ENCODE data around the gene SCD5.

The SCD5 gene

DNA sequence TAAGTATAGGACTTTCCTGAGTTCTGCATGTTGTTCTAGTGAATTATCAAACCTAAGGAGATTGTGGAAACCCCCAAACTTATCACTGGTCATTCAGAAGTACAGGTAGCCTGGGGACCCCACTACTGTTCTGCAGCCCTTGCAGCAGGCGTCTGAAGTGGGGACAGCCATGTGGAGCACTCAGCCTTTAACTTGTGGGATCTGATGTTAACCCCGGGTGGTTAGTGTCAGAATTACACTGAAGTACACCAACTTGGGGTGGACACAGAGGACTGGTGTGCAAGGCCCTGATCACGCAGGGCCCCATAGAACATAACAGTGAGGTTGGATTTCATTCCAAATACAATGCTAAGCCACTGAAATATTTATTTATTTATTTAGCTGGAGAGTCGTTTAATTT is 103.7 kb downstream of the SCD5 start:
- H3K27me3 Mint-ChIP-seq (ENCODE audit: low read depth): peaks cover 11% of the 10 kb centered on the region
- no peak overlapping the region for H3K4me3 Mint-ChIP-seq
- H3K4me1 Mint-ChIP-seq: no peaks in the 10 kb centered on the region
- no peaks in the 10 kb centered on the region for H3K9me3 Mint-ChIP-seq
- H3K27ac Mint-ChIP-seq: no peak overlapping the region
- H3K36me3 Mint-ChIP-seq (ENCODE audit: low read depth): peaks cover 3% of the 10 kb centered on the region
- TF ChIP-seq, protein P1, sequence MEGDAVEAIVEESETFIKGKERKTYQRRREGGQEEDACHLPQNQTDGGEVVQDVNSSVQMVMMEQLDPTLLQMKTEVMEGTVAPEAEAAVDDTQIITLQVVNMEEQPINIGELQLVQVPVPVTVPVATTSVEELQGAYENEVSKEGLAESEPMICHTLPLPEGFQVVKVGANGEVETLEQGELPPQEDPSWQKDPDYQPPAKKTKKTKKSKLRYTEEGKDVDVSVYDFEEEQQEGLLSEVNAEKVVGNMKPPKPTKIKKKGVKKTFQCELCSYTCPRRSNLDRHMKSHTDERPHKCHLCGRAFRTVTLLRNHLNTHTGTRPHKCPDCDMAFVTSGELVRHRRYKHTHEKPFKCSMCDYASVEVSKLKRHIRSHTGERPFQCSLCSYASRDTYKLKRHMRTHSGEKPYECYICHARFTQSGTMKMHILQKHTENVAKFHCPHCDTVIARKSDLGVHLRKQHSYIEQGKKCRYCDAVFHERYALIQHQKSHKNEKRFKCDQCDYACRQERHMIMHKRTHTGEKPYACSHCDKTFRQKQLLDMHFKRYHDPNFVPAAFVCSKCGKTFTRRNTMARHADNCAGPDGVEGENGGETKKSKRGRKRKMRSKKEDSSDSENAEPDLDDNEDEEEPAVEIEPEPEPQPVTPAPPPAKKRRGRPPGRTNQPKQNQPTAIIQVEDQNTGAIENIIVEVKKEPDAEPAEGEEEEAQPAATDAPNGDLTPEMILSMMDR (IDR thresholded peaks at IDR 0.05; ENCODE audit: unreplicated experiment in 3 of 3): no peak

DNA sequence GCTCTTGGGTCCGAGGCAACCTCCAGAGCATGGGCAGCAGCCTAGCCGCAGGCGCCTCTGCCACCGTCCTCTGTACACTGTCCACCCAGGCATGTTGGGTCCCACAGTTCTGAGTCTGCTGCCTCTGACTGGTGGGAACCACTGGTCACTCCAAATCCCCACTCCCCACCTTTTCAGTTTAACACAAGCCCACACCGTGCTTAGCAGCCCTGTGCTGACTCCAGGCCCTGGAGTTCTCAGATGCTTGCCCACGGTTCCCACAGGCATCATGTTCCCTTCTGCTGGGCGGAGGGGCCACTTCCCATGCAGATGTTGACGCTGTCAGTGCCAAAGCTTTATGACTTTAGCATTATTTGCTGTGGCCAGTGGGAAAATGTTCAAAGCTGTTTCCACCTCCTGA is 104.5 kb downstream of the SCD5 start:
- H3K27me3 Mint-ChIP-seq (ENCODE audit: low read depth): peaks cover 11% of the 10 kb centered on the region
- TF ChIP-seq, protein P1 (IDR thresholded peaks at IDR 0.05; ENCODE audit: unreplicated experiment in 3 of 3): no peak
- no peak overlapping the region for H3K27ac Mint-ChIP-seq
- H3K4me1 Mint-ChIP-seq: no peaks in the 10 kb centered on the region
- H3K4me3 Mint-ChIP-seq: no peak overlapping the region
- H3K36me3 Mint-ChIP-seq (ENCODE audit: low read depth): peaks cover 3% of the 10 kb centered on the region
- H3K9me3 Mint-ChIP-seq: no peaks in the 10 kb centered on the region

DNA sequence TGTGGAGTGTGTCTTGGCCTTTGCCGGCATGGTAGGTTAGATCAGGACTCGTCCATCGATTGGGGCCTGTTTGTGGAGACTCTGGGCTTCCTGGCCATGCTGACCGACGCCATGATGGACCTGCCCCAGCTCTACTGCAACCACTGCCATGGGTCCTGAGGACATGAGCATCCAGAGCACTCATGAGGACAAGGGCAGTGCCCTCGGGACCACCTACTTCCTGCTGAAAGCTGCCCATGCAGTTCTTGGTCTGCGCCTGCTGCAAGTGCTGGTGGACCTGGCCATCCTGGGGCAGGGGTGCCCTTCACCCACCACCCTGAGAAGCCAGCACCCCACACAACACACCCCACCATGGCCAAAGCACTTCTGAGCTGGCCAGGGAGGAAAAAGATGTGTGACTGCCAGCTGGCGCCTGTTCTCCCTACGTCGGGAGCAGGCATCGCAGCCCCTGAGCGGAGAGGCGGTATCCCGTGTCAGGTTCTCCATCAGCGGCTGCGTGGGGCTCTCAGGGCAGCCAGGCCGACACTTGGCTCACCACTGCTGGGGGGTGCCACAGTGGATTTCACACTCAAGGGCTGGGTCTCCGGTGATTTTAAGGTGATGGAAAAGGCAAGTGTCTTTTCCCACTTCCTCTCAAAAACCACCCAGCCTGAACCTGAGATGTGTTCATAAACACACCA is 106.4 kb downstream of the SCD5 start:
- Mint-ChIP-seq H3K9me3 (no peaks in the 10 kb centered on the region), H3K27me3 (ENCODE audit: low read depth) (peaks cover 11% of the 10 kb centered on the region)

DNA sequence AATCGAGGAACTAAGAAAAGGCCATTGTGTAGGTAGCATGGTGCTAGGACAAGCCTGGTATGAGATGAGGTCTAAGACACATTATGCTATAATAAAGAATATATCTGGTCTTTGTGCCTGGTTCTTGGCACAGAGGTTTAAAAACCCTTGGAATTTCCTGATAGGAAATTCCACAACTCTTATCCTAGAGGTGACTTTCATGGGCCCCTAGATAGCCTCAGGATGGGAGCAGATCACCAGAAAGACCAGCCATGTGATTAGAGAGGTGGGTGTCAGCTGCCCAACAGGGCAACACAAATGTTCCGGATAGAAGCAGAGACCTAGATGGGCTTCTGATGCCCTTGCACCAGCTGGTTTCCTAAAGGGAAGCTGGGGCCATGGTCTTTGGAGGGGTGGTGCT is 107.2 kb downstream of the SCD5 start:
- Mint-ChIP-seq H3K4me3 (no peak overlapping the region), H3K9me3 (no peaks in the 10 kb centered on the region), H3K27me3 (ENCODE audit: low read depth) (peaks cover 11% of the 10 kb centered on the region), H3K36me3 (ENCODE audit: low read depth) (no peaks in the 10 kb centered on the region), H3K27ac (no peak overlapping the region), H3K4me1 (no peaks in the 10 kb centered on the region)
- TF ChIP-seq, protein P1 (IDR thresholded peaks at IDR 0.05; ENCODE audit: unreplicated experiment in 3 of 3): no peak

More for the DNA sequence above, 106.4 kb downstream of the SCD5 start:
- no peaks in the 10 kb centered on the region for H3K36me3 Mint-ChIP-seq (ENCODE audit: low read depth)
- H3K27ac Mint-ChIP-seq: no peak overlapping the region
- H3K4me1 Mint-ChIP-seq: no peaks in the 10 kb centered on the region
- no peak overlapping the region for H3K4me3 Mint-ChIP-seq
- TF ChIP-seq, protein P1 (IDR thresholded peaks at IDR 0.05; ENCODE audit: unreplicated experiment in 3 of 3): no peak

DNA sequence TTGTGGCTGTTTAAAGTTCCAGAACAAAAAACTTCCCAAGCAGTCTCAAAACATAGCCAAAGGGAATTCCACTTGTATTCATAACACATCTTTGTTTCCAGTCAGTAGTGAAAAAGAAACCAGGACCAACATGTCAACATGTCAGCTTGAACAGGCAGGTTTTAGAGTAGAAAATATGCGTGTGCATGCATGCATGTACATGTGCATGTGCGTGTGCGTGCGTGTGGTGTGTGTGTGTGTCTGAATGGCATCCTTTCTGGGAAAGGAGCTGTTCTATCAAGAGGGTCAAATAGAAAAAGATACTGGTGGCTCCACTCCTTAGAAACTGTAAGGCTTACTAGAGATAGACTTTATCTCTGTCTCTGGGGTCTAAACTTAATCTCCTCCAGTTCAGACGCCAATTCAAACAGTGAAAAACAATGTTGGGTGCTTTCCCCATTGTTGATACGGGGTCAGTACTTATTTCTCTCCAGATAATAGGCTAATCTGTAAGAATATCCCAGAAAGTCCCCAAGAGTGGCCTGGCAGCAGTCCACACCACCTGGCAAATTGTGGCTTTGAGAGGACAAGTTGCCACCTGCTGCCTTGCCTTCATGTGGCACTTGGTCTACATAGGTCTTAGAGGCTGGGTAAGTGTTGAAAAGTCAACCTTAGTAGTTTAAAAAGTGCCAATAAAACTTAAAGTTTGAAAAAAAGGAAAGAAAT is 110.4 kb downstream of the SCD5 start:
- Mint-ChIP-seq H3K27me3 (ENCODE audit: low read depth) (peaks cover 6% of the 10 kb centered on the region), H3K9me3 (no peaks in the 10 kb centered on the region), H3K4me1 (no peaks in the 10 kb centered on the region), H3K4me3 (no peak overlapping the region), H3K27ac (no peak overlapping the region), H3K36me3 (ENCODE audit: low read depth) (no peaks in the 10 kb centered on the region)
- TF ChIP-seq, protein P1 (IDR thresholded peaks at IDR 0.05; ENCODE audit: unreplicated experiment in 3 of 3): no peak

DNA sequence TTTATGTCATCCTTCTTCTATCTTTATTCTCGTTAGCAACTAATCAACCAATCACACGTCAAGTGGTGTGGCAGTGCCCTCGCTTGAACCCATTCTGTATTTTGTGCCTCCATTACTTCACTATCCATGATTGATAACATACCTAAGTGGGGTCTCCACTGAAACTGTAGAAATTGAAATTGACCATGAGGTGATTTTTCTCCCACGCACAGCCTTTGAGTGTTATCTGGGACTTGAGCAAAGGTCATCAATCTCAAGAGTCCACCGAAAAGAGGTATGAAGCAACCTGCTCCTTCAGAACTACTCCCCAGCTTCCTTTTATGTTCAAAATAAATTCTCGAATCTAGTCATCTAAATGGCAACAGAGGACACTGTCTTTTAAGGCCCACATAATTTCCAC is 111.1 kb downstream of the SCD5 start:
- Mint-ChIP-seq H3K27ac (no peak overlapping the region), H3K9me3 (no peaks in the 10 kb centered on the region), H3K27me3 (ENCODE audit: low read depth) (peaks cover 6% of the 10 kb centered on the region), H3K4me3 (no peak overlapping the region), H3K36me3 (ENCODE audit: low read depth) (no peaks in the 10 kb centered on the region), H3K4me1 (no peaks in the 10 kb centered on the region)
- TF ChIP-seq, protein P1 (IDR thresholded peaks at IDR 0.05; ENCODE audit: unreplicated experiment in 3 of 3): no peak
